ENCODE results near the gene CLSTN2. TPM values are rescaled to one million over a fixed set of nuclear protein-coding genes. Genes with fewer than 3 reads are reported as not detected.

The CLSTN2 gene
- total and polyA plus RNA-seq, 12 donors, result 0.67 to 17.8 (median 5.3) TPM

GRCh38 chr3:140128217-140128616 lies 193.2 kb downstream of the CLSTN2 start:
- DNase-seq, result peak in 1 of 7 donors; percentile 53
- TF ChIP-seq POLR2A (IDR thresholded peaks at IDR 0.05), result no peak
- TF ChIP-seq, protein P1, sequence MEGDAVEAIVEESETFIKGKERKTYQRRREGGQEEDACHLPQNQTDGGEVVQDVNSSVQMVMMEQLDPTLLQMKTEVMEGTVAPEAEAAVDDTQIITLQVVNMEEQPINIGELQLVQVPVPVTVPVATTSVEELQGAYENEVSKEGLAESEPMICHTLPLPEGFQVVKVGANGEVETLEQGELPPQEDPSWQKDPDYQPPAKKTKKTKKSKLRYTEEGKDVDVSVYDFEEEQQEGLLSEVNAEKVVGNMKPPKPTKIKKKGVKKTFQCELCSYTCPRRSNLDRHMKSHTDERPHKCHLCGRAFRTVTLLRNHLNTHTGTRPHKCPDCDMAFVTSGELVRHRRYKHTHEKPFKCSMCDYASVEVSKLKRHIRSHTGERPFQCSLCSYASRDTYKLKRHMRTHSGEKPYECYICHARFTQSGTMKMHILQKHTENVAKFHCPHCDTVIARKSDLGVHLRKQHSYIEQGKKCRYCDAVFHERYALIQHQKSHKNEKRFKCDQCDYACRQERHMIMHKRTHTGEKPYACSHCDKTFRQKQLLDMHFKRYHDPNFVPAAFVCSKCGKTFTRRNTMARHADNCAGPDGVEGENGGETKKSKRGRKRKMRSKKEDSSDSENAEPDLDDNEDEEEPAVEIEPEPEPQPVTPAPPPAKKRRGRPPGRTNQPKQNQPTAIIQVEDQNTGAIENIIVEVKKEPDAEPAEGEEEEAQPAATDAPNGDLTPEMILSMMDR (IDR thresholded peaks at IDR 0.05), result no peak

DNA sequence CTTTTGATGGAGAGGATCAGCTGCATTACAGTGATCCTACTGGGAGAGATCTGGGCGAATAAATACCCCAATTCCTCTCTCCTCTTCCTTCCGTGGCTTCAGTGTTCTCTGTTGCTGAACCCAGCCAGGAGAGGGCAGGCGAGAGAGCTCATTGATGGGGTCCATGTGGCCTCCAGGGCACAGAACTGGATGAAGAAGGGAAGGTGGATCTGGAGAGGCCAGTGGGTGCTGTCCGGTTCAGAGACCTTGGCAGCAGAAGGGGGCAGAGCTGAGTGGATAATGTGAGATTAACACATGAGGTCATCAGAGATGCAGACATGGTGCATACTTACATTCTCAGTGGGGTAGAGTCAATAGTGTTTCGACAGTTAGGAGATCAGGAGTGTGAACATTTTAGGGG lies 193.6 kb downstream of the CLSTN2 start:
- H3K4me1 ChIP-seq (replicated peaks in 1 of 2), result no peaks in the 10 kb centered on the region
- intact Hi-C loops (cut with DNase I), result no loop called here
- H3K9me3 ChIP-seq (replicated peaks in 1 of 3), result no peaks in the 10 kb centered on the region
- H3K36me3 ChIP-seq (replicated peaks in 1 of 2), result no peaks in the 10 kb centered on the region
- TF ChIP-seq, protein P1 (IDR thresholded peaks at IDR 0.05), result peak in 5 of 6 experiments; percentile 18 to 51 (median 43)
- no peak for TF ChIP-seq POLR2A (IDR thresholded peaks at IDR 0.05)
- H3K27me3 ChIP-seq, result no peaks in the 10 kb centered on the region
- DNase-seq, result peak in 6 of 7 donors; percentile 26 to 57 (median 38)
- 55 to 61% (median 61%) methylated on average over 5 of the region's 5 CpGs for WGBS, 4 donors
- H3K4me3 ChIP-seq, result no peak overlapping the region
- no peak overlapping the region for H3K27ac ChIP-seq

More at GRCh38 chr3:140128217-140128616, 193.2 kb downstream of the CLSTN2 start:
- intact Hi-C loops (cut with DNase I), result no loop called here
- Histone ChIP-seq H3K9me3 (replicated peaks in 1 of 3) (no peaks in the 10 kb centered on the region), H3K4me3 (no peak overlapping the region), H3K27ac (no peak overlapping the region), H3K27me3 (no peaks in the 10 kb centered on the region), H3K4me1 (replicated peaks in 1 of 2) (no peaks in the 10 kb centered on the region), H3K36me3 (replicated peaks in 1 of 2) (no peaks in the 10 kb centered on the region)
- 39 to 56% (median 42%) methylated on average over 1 of the region's 1 CpG for WGBS, 4 donors

GRCh38 chr3:140129768-140130284 lies 194.8 kb downstream of the CLSTN2 start:
- TF ChIP-seq POLR2A (IDR thresholded peaks at IDR 0.05), result no peak
- TF ChIP-seq, protein P1 (IDR thresholded peaks at IDR 0.05), result no peak
- DNase-seq, result no peak
- WGBS, 4 donors, result 60 to 72% (median 69%) methylated on average over 5 to 6 of the region's 6 CpGs
- H3K27ac ChIP-seq, result no peak overlapping the region
- no peaks in the 10 kb centered on the region for H3K36me3 ChIP-seq (replicated peaks in 1 of 2)
- no peaks in the 10 kb centered on the region for H3K4me1 ChIP-seq (replicated peaks in 1 of 2)
- intact Hi-C loops (cut with DNase I), result no loop called here
- H3K27me3 ChIP-seq, result no peaks in the 10 kb centered on the region
- H3K4me3 ChIP-seq, result no peak overlapping the region
- no peaks in the 10 kb centered on the region for H3K9me3 ChIP-seq (replicated peaks in 1 of 3)

DNA sequence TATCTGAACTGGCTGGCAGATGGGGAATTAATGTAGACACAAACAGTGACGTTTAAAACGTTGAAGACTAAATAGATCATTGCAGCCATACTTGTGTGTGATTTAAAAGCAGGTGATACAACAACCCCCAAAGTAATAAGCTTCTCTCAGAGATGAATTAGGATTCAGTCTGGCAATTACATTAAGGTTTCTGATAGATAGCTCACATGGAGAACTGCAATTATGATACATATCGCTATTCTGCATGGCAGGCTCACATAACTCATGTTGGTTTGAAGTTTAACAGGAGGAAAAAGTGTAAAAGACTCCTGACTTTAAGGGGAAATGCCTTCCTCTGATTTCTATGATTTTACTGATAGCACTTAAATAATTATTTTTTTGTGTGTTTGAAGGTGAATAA lies 196.9 kb downstream of the CLSTN2 start:
- no peak overlapping the region for H3K27ac ChIP-seq
- no peaks in the 10 kb centered on the region for H3K9me3 ChIP-seq (replicated peaks in 1 of 3)
- H3K4me1 ChIP-seq (replicated peaks in 1 of 2), result no peaks in the 10 kb centered on the region
- TF ChIP-seq, protein P1 (IDR thresholded peaks at IDR 0.05), result no peak
- TF ChIP-seq POLR2A (IDR thresholded peaks at IDR 0.05), result no peak
- no peak for DNase-seq
- 56 to 68% (median 57%) methylated on average over 3 of the region's 3 CpGs for WGBS, 4 donors
- no peak overlapping the region for H3K4me3 ChIP-seq
- H3K27me3 ChIP-seq, result no peaks in the 10 kb centered on the region
- H3K36me3 ChIP-seq (replicated peaks in 1 of 2), result no peaks in the 10 kb centered on the region
- intact Hi-C loops (cut with DNase I), result no loop called here
